Measurements from ENCODE around the gene ARFGEF2.
A peak's percentile ranks its signal among the peaks of the same experiment; 100 is the strongest.
"Not testable (repeated sequence)": the region's sequence is repeated elsewhere in the genome, so short reads cannot be mapped to it uniquely, and the experiment has no call there.

Gene ARFGEF2

DNA sequence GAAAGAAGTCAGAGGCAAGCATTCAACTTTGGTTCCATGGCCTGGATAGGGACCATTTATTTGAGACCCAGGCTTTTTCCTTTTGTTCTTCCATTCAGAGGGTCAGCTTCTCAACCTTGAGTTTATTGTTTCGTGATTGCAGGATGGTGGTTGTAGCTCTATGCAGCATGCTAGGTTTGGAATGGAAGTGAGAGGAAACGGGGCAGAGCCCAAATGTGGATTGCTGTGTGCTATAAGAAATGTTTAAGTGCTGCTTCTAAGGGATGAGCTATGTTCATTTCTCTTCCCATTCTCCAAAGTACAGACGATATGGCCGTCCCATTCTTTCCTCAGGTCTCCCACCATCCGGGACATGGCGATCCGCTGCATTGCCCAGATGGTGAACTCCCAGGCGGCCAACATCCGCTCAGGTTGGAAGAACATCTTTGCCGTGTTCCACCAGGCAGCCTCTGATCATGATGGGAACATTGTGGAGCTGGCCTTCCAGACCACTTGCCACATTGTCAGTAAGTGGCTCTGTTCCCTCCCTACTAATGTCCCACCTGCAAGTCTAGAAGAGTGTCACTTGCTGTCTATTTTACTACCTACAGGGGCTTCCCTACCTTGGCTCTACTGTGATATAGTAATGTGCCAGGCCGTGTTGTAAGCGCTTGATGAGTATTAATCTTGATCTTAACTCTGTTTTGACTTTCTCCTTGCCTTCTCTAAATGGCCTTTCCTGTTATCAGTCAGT, 88.6 kb downstream of the ARFGEF2 start:
- no peak for DNase-seq

DNA sequence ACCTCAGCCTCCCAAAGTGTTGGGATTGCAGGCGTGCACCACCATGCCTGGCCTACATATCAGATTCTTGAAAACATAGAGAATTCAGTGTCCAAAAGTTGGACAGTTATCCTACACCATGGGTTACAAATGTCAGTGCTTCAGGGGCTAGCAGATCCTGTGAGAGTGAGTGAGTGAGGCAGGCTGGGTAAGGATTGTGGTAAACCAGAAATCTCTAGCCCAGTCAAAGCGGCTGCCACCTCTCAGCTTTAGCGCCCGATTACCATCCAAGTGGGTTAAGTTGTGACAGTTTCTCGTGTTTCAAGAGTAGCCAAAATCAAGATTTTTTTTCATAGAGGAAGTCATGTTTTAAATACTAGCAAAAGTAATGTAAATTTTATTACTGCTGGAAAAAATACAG, 102.7 kb downstream of the ARFGEF2 start:
- DNase-seq, result no peak

DNA sequence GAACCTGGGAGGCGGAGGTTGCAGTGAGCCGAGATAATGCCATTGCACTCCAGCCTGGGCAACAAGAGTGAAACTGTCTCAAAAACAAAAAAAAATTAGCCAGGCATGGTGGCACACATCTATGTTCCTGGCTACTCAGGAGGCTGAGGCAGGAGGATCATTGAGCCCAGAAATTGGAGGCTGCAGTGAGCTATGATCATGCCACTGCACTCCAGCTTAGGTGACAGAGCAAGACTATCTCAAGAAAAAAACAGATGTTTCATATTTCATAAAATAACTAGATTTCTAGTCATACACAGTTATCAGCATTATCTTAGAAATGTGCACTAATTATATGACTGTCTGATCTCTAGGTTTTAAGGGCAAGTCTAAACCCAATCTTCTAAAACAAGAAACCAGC, 106.7 kb downstream of the ARFGEF2 start:
- not testable (repeated sequence) for DNase-seq

DNA sequence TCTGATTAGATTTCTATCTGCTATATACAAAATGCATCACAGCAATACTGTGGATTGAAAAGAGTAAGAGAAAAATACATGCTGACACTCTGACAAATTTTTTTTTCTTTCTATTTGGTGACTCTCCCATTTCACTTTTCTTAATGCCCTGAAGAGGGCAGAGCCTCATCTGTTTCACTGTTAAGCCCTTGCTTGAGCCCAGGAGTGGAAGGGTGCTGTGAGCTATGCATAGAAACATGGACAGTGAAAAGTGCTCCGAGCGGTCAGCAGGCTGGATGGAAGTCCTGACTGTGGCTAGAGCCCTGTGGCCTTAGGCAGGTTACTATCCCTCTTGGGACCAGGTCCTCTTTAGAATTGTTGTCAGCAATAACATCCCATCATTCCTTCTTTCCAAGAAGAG, 107.2 kb downstream of the ARFGEF2 start:
- DNase-seq, result no peak

DNA sequence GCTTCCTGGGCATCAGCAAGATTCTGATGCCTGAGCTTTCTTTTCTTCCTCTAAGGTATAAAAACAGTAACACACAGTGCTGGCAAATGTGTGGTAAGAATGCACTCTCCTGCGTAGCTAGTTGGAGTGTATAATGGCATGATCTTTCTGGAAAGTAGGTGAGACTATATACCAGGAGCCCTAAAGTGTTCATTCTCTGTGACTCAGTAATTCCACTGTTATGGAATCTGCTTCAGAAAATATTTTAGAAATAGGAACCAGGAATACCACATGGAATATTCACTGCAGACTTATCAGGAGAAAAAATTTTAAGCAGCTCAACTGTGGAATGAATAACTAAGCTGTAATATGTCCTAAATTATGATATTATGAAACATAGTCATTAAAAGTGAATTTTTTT, 107.7 kb downstream of the ARFGEF2 start:
- DNase-seq, result no peak

DNA sequence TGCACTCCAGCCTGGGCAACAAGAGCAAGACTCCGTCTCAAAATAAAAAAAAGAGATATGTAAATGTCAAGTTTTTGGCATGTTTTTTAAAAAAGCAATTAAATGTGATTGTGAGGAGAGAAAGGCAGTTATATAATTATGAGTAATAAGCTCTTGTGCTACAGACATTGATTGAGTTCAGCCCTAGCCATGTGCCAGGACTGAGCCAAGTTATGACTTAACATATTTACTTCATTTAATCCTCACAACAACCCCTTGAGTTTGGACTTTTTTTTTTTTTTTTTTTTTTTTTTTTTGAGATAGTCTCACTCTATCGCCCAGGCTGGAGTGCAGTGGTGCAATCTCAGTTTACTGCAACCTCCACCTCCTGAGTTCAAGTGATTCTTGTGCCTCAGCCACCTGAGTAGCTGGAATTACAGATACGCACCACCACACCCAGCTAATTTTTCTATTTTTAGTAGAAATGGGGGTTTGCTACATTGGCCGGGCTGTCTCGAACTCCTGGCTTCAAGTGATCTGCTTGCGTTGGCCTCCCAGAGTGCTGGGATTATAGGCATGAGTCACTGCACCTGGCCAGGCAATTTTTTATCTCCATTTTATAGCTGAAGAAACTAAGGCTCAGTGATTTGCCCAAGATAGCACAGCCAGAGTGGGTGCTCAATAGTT, 109.6 kb downstream of the ARFGEF2 start:
- no peak for DNase-seq

DNA sequence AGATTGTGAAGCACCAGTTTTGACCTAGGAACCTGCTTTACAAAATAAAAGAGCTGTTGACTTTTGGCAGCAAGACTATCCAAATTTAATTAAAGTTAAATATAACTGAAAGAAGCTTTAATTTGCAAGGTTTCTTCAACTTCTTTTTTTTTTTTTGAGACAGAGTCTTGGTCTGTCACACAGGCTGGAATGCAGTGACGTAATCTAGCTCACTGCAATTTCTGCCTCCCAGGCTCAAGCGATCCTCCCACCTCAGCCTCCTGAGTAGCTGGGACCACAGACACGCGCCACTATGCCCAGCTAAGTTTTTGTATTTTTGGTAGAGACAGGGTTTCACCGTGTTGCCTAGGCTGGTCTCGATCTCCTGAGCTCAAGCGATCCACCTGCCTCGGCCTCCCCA, 110.9 kb downstream of the ARFGEF2 start:
- DNase-seq, result no peak

DNA sequence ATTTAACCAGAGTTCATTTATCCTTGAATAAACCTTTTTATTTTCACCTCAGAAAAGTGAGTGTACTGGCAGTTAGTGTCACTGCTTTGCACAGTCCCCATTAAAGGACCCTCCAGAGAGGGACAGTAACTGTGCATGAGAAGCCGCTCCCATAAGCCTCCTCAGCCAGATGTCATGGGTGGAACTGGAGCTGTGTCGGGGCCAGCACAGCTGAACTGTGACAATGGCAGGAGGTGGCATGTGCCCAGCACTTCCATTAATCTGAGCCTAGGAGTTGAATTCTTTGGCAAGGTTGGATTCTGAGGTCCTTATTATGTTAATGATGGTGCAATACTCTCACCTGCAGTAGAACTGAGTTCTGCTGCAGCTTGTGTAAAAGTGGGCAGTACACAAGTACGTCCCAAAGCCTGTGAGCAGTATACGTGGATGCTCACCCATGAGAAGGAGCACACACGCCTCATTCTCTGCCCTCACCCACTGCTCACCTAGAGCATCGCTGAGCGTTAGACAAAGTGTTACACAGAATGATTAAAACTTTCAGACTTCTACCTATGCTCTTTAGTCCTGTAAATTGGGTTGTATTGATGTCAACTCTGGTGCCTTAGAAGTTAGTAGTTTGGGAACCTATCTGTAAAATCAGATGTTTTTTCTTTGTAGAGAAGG, 112.7 kb downstream of the ARFGEF2 start:
- no peak for DNase-seq

DNA sequence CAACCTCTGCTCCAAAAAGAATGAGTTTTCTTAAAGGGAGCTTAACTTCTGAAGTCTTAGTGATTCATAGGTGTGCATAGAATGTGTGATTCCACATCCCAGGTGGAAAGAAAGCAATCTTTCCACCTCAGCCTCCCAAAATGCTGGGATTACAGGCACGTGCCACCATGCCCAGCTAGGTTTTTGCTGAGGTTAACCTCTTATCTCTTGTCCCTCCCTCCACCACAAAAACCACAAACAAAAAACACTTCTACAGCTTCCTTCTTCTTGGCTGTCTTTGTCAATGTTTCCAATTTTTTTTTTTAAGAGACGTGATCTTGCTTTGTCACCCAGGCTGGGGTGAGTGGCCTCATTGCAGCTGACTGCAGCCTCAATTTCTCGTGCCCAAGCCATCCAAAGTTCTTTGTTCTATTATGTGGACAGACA, 116.5 kb downstream of the ARFGEF2 start:
- DNase-seq, result no peak

DNA sequence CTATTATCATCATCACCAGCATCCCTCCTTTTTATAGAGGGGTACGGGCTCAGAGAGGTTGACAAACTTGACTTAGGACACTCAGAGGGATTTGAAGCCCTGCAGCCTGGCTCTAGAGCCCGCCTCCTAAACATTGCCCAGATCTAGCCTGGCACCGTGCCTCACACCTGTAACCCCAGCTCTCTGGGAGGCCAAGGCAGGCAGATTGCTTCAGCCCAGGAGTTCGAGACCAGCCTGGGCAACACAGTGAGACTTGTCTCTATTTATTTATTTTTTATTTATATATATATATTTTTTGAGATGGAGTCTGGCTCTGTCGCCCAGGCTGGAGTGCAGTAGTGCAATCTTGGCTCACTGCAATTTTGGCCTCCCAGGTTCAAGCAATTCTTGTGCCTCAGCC, 118.3 kb downstream of the ARFGEF2 start:
- DNase-seq, result no peak

DNA sequence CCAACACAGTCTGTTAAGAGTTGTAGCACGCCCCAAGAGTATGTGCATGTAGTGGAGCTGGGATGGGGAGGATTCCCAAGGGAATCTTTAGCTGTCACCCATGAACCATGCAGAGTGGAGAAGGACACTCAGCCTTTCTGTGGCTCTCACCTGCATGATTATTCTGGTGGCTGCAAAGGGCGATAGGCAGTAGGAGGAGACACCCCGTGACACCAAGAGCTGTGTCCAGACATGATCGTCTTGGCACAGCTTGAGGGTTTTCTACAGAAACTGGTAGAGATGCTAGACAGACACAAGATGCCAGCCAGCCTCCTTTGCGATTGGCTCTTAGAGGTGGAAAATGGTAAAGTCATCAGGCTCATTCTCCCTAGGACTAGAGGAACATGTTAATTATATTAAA, 121.5 kb downstream of the ARFGEF2 start:
- no peak for DNase-seq

DNA sequence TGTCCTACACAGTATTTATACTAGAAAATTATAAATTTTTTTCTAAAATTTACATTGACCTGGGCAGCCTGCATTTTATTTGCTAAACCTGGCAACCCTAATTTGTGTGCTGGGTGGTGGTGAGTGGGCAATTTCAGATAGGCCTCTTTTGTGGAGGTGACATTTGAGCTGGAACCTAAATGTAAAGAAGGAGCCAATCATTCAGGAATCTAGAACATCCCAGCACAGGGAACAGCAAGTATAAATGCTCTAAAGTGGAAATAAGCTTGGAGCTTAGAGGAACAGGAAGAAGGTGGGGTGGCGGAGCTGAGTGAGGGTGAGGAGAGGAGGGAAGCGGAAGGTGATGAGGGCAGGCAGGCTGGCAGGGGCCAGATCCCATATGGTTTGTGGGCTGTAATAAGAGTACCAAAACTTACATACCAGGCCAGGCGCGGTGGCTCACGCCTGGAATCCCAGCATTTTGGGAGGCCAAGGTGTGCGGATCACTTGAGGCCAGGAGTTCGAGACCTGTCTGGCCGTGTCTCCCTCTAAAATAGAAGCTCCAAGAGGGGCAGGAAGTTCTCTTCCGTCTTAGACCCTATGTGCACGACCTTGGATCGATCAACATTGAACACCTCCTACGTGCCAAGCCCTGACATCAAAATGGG, 124.1 kb downstream of the ARFGEF2 start:
- no peak for DNase-seq

DNA sequence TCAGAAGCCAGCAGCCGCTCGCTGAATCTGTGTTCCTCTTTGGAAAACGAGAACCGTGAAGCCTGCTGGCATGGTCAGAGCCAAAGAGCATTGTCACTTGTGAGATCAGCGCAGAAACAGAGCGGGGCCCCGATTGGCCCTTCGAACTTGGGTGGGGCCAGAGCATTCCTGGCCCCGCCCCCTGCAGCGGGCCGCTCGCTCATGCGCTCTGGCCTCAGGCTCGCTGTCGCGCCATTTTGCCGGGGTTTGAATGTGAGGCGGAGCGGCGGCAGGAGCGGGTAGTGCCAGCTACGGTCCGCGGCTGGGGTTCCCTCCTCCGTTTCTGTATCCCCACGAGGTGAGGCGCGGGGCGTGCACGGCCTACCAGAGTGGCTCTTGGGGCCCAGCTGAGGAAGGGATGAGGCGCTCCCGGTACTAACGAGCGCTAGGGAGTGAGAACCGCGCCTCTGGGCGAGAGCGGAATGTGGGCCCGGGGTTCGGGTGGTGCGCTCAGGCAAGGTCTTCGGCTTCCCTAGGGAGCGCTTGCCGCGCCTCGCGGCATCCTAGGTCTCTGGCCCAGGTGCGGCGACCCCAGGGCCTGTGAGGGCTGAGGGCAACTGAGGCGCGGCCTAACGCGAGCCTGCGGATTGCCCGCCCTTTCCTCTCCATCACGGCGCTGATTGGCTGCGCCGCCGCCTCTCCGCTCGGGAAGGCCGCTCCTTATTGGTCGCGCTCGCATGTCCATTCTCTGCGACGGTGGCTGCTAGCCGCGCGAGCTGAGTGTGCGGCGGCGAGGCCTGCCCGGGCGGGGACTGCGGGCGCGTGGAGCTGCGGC, 124.8 kb downstream of the ARFGEF2 start, which contains the start of gene CSE1L:
Gene CSE1L, plus strand, starts transcription at position 226 of the 814 bp plus-strand sequence. CDS start 12,152 bp downstream, outside the sequence.
- peak; percentile 79 for DNase-seq

DNA sequence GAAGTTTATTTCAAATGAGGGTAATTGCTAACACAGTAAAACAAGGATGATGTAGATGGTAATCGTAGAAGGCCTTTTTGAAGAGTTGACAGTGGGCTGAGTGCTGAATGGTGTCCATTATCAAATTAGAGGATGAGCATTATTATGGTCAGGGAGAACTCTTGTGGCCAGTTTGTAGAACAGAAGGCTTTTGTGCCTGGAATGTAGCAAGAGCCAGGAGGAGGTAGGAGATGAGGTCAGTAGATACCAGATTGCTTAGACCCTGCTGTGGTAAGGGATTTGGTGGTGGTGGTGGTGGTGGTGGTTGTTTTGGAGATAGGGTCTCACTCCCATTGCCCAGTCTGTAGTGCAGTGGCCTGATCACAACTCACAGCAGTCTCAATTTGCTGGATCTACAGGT, 130.8 kb downstream of the ARFGEF2 start:
- no peak for DNase-seq

DNA sequence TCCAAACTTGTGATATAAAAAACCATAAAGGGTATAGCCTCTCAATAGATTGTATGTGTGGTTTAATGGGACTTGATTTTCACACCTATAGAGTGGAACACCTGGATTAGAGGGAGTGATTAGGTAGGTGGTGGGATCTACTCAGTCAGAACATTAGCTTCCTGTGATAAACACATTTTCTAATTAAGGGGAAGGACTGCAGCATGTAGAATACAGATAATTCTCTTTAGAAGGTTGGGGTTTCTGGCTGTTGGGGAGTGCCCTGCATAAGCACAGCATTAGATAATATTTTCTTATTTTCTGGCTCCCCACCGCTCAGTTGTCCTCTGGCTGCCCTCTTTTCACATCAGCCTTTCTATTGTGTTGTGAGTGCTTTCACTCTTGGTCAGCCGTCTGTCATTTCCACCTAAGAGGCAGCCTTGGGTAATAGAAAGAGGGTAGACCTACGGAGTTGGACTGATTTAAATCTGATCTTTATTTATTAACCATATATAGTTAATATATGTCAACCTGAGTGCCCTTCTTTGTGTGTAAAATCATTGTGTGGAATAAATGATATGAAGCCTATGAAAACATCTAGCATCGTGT, 132.6 kb downstream of the ARFGEF2 start:
- DNase-seq, result no peak

DNA sequence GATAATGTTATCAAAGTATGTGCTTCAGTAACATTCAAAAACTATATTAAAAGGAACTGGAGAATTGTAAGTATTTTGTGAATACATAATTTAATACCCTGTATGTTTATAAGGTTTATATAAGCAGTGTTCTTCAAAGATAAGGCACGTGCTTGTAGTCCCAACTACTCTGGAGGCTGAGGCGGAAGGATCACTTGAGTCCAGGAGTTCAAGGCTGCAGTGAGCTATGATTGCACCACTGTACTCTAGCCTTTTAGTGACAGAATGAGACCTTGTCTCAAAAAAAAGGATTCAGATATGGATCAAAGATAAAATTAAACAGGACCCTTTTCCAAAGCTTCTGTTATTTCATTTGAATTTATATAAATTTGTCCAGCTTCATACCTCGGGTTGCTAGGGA, 141.8 kb downstream of the ARFGEF2 start:
- no peak for DNase-seq

DNA sequence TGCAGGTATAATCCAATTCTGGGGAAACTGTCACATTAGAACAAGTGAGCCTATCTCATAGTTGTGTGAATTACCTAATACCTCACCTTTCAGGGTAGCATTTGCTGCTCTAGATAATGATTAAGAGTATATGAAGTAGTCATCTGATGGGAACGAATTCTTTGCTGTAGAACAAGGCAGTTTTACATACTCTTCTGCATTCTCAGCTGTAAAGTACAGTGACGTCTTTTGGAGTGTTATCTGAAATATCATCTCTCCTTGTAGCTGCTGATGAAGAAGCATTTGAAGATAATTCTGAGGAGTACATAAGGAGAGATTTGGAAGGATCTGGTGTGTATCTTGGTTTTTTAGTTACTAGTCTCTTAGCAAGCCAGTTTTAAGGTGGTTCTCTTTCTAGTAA, 153.0 kb downstream of the ARFGEF2 start:
- no peak for DNase-seq

DNA sequence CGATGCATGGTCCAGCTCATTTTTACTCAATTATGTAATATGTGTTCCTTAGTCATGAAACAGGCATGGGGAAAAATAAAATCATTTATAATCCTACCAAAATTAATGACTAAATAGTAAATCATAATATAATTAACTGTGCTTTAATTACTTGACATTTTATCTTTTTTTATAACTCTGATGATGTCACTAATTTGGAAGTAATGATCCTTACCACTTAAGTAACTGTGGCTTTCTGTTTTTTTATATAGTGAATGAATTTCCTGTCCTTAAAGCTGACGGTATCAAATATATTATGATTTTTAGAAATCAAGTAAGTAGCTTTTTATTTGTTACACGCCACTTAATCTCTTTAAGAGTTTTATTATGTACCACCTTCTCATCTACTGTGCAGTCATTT, 156.8 kb downstream of the ARFGEF2 start:
- no peak for DNase-seq

DNA sequence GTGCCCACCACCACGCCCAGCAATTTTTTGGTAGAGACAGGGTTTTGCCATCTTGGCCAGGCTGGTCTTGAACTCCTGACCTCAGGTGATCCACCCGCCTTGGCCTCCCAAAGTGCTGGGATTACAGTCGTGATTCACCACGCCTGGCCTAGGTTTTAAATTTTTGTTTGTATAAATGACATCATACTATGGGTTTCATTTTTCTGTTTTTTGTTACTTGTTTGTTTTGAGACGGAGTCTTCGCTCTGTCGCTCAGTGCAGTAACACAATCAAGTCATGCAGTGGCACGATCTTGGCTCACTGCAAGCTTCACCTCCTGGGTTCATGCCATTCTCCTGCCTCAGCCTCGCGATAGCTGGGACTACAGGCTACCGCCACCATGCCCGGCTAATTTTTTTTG, 160.8 kb downstream of the ARFGEF2 start:
- not testable (repeated sequence) for DNase-seq

All from NCI-H1417 treated with DMSO at 0.1 percent for 48 hours (cell line).